ENCODE data around the gene OR2T6. TPM values are rescaled to one million over a fixed set of nuclear protein-coding genes. Genes with fewer than 3 reads are reported as not detected.

Gene OR2T6
- total and polyA plus RNA-seq, 2 donors (not counting 3 experiments of a cell fraction or from before 2014, with no cell fraction given): not detected

- CTCF ChIA-PET: no interaction called here
- dilution Hi-C loops (cut with MboI; ENCODE audit: extremely low pct_ligation_motif_present, low sequenced_read_pairs): no loop called here
- no peak for FAIRE-seq
These were observed 16.1 kb upstream of the OR2T6 start for GRCh38 chr1:248359415-248359814.

More at GRCh38 chr1:248359415-248359814, 16.1 kb upstream of the OR2T6 start:
- Histone ChIP-seq H3K27ac (ENCODE audit: insufficient read depth, low read depth, low read length) (no peak overlapping the region), H3K4me1 (ENCODE audit: control insufficient read depth, extremely low read depth, insufficient read depth, low read length) (no peaks in the 10 kb centered on the region), H3K9me1 (replicated peaks; ENCODE audit: control insufficient read depth, extremely low read depth, insufficient read depth, low read length) (no peaks in the 10 kb centered on the region), H2AFZ (ENCODE audit: low read depth, low read length) (no peak overlapping the region), H3K4me3 (replicated peaks in 1 of 3; ENCODE audit: insufficient read depth in 1 of 3, low read depth in 1 of 3, low read length in 3 of 3) (no peak overlapping the region), H4K20me1 (replicated peaks; ENCODE audit: control insufficient read depth, extremely low read depth, insufficient read depth, low read length) (no peaks in the 10 kb centered on the region), H3K79me2 (ENCODE audit: control insufficient read depth, insufficient read depth, low read length) (no peaks in the 10 kb centered on the region), H3K9me3 (replicated peaks; ENCODE audit: control insufficient read depth, insufficient read depth, low read length) (peaks cover 9% of the 10 kb centered on the region), H3K36me3 (ENCODE audit: control insufficient read depth in 2 of 2, extremely low read depth in 1 of 2, insufficient read depth in 2 of 2, low read length in 2 of 2) (no peaks in the 10 kb centered on the region), H3K27me3 (ENCODE audit: control insufficient read depth in 2 of 2, insufficient read depth in 2 of 2, low read length in 2 of 2) (no peaks in the 10 kb centered on the region), H3K4me2 (ENCODE audit: insufficient read depth, low read length) (no peak overlapping the region), H3K9ac (replicated peaks; ENCODE audit: extremely low read depth, insufficient read depth, low read length) (no peak overlapping the region)
- no TSS peak for BruUV-seq (replicated peaks)
- intact Hi-C loops (cut with micrococcal nuclease): no loop called here
- POLR2A ChIA-PET: no interaction called here
- no peak for DNase-seq (ENCODE audit: low read depth, low spot score)
- no peak for TF ChIP-seq GATA2 (IDR thresholded peaks at IDR 0.05; ENCODE audit: insufficient read depth, insufficient read length, low read depth, low read length)
- TF ChIP-seq MAX (IDR thresholded peaks at IDR 0.05; ENCODE audit: insufficient read depth, insufficient read length): no peak
- TF ChIP-seq FOS (IDR thresholded peaks at IDR 0.05; ENCODE audit: borderline replicate concordance, insufficient read depth, low read length): no peak
- TF ChIP-seq JUN (IDR thresholded peaks at IDR 0.05; ENCODE audit: borderline replicate concordance, insufficient read depth, insufficient read length, low read depth): no peak
- no peak for TF ChIP-seq POLR2A (IDR thresholded peaks at IDR 0.05; ENCODE audit: low read depth, low read length)
- no peak for TF ChIP-seq MYC (IDR thresholded peaks at IDR 0.05; ENCODE audit: low read depth, low read length)
- no peak for TF ChIP-seq POLR2AphosphoS5 (IDR thresholded peaks at IDR 0.05; ENCODE audit: insufficient read depth, low read depth, low read length)
- TF ChIP-seq, protein P1, sequence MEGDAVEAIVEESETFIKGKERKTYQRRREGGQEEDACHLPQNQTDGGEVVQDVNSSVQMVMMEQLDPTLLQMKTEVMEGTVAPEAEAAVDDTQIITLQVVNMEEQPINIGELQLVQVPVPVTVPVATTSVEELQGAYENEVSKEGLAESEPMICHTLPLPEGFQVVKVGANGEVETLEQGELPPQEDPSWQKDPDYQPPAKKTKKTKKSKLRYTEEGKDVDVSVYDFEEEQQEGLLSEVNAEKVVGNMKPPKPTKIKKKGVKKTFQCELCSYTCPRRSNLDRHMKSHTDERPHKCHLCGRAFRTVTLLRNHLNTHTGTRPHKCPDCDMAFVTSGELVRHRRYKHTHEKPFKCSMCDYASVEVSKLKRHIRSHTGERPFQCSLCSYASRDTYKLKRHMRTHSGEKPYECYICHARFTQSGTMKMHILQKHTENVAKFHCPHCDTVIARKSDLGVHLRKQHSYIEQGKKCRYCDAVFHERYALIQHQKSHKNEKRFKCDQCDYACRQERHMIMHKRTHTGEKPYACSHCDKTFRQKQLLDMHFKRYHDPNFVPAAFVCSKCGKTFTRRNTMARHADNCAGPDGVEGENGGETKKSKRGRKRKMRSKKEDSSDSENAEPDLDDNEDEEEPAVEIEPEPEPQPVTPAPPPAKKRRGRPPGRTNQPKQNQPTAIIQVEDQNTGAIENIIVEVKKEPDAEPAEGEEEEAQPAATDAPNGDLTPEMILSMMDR (IDR thresholded peaks at IDR 0.05; ENCODE audit: extremely low read depth in 1 of 2, insufficient read depth in 1 of 2, low read depth in 1 of 2, low read length in 2 of 2): no peak
- TF ChIP-seq EZH2 (IDR thresholded peaks at IDR 0.05; ENCODE audit: borderline replicate concordance, low read depth, low read length, severe bottlenecking): no peak

Measured in endothelial cell of umbilical vein (primary cell).